HepG2 (cell line): ENCODE measurements around the gene ANKRD1. TPM values are rescaled to one million over a fixed set of nuclear protein-coding genes. Genes with fewer than 3 reads are reported as not detected.

ENCODE experiments used
- ATAC-seq: fragments of 200-7000 bp; cut with Tn5 transposase; 3 replicates; pipeline ENCODE4 v1.9.1; 2020; ENCODE audit warnings: mild to moderate bottlenecking, moderate library complexity
- BruUV-seq: library from RNA; stranded (reverse); fragments of 400-500 nt; replicated peaks from 2 replicates; lab custom pipeline; 2021; lab: Mats Ljungman, UMichigan
- CTCF ChIA-PET: fragments of 300-600 bp; formaldehyde crosslinking; extraction: SDS; loops from one replicate; lab custom pipeline; 2021; ENCODE audit warnings: low total read pairs, inconsistent platforms, low intra/inter-chr PET ratio; lab: Yijun Ruan, JAX
- POLR2A ChIA-PET: fragments of 350-600 bp; sonication (Branson Sonifier 250); formaldehyde crosslinking; loops from one replicate; lab custom pipeline; 2020; ENCODE audit warnings: antibody characterized with exemption, inconsistent platforms; lab: Yijun Ruan, JAX
- DNase-seq: peaks from one replicate; pipeline ENCODE4 v3.0.0-alpha.2; 2015; ENCODE audit warnings: low spot score
- FAIRE-seq: peaks from 3 replicates; lab custom pipeline; 2011; peaks lifted over from hg19 to GRCh38; lab: Jason Lieb, UNC
- H2AFZ ChIP-seq: one replicate; pipeline ENCODE4 v1.6.1; 2011; ENCODE audit warnings: low read length, inconsistent platforms
- H3K27ac ChIP-seq: fragments of 300-600 bp; 3 replicates; pipeline ENCODE4 v1.8.0; 2011; ENCODE audit warnings: mixed run types, mild to moderate bottlenecking, mixed read lengths, low read length, inconsistent platforms; ENCODE audit not compliant: insufficient read depth; ENCODE audit errors: extremely low read length
- H3K27me3 ChIP-seq, 2 experiments: fragments of 200-600 bp in 1 of 2; 2 replicates in 1 of 2; 3 replicates in 1 of 2; pipeline versions ENCODE4 v1.6.0 to v1.8.0; 2011; ENCODE audit warnings: low read length in 2 of 2, mild to moderate bottlenecking in 2 of 2, moderate library complexity in 2 of 2, inconsistent platforms in 1 of 2; ENCODE audit not compliant: insufficient read depth in 2 of 2, control insufficient read depth in 1 of 2
- H3K36me3 ChIP-seq, 2 experiments: fragments of 200-600 bp in 1 of 2; replicated peaks in 1 of 2; 2 replicates in 1 of 2; 3 replicates in 1 of 2; pipeline versions ENCODE4 v1.5.1 to v1.8.0; 2011; ENCODE audit warnings: low read length in 2 of 2, inconsistent platforms in 1 of 2; ENCODE audit not compliant: insufficient read depth in 2 of 2, control insufficient read depth in 1 of 2
- H3K4me1 ChIP-seq: 2 replicates; pipeline ENCODE4 v1.5.1; 2012; ENCODE audit warnings: low read length, inconsistent platforms; ENCODE audit not compliant: insufficient read depth
- H3K4me2 ChIP-seq: 2 replicates; pipeline ENCODE4 v1.6.0; 2011; ENCODE audit warnings: low read depth, low read length, inconsistent platforms
- H3K4me3 ChIP-seq, 3 experiments: fragments of 200-600 bp in 1 of 3; sonication (generic), shearing (Covaris generic) in 1 of 3; replicated peaks in 1 of 3; 2 replicates each; pipeline ENCODE4 v1.5.1; 2011 to 2016; ENCODE audit warnings: low read length in 3 of 3, inconsistent platforms in 2 of 3, low read depth in 2 of 3, mild to moderate bottlenecking in 2 of 3, control low read depth in 1 of 3, mixed read lengths in 1 of 3; ENCODE audit not compliant: insufficient read depth in 1 of 3
- H3K79me2 ChIP-seq: one replicate; pipeline ENCODE4 v1.6.1; 2011; ENCODE audit warnings: low read length, inconsistent platforms; ENCODE audit not compliant: insufficient read depth
- H3K9ac ChIP-seq: 2 replicates; pipeline ENCODE4 v1.6.0; 2011; ENCODE audit warnings: mild to moderate bottlenecking, low read depth, low read length, inconsistent platforms; ENCODE audit not compliant: insufficient read depth
- H3K9me3 ChIP-seq: 2 replicates; pipeline ENCODE4 v1.5.1; 2012; ENCODE audit warnings: mild to moderate bottlenecking, low read length
- H4K20me1 ChIP-seq: 2 replicates; pipeline ENCODE4 v1.6.0; 2011; ENCODE audit warnings: inconsistent platforms, mild to moderate bottlenecking, low read length, moderate library complexity; ENCODE audit not compliant: insufficient read depth
- HMG20A ChIP-seq: IDR thresholded peaks from 2 replicates; pipeline ENCODE4 v1.6.1; 2016; ENCODE audit warnings: borderline replicate concordance
- NR2F2 ChIP-seq: IDR thresholded peaks from 2 replicates; pipeline ENCODE4 v1.6.1; 2012; ENCODE audit warnings: low read depth, inconsistent platforms, borderline replicate concordance
- RCOR2 ChIP-seq: IDR thresholded peaks from 2 replicates; pipeline ENCODE4 v1.6.1; 2016; ENCODE audit warnings: missing biosample characterization, missing genetic modification reagents
- SRSF9 ChIP-seq: fragments of 200-400 bp; formaldehyde crosslinking; IDR thresholded peaks from 2 replicates; pipeline ENCODE4 v1.6.1; 2018; ENCODE audit warnings: borderline replicate concordance, mild to moderate bottlenecking, low read depth, low read length; ENCODE audit not compliant: insufficient read depth, poor library complexity, severe bottlenecking
- SSRP1 ChIP-seq: IDR thresholded peaks from 2 replicates; pipeline ENCODE4 v1.6.1; 2016; ENCODE audit warnings: control low read depth
- ZNF546 ChIP-seq: sonication (generic); formaldehyde crosslinking; conservative IDR thresholded peaks from 2 replicates; pipeline ENCODE4 v1.8.1; 2023; ENCODE audit warnings: mild to moderate bottlenecking, missing genetic modification reagents
- ZNF550 ChIP-seq: sonication (generic); formaldehyde crosslinking; IDR thresholded peaks from 2 replicates; pipeline ENCODE4 v1.4.0; 2020; ENCODE audit warnings: mild to moderate bottlenecking, missing genetic modification reagents, borderline replicate concordance
- WGBS: methylation state at CpG from one replicate; pipeline ENCODE4 v1.1.6; 2017; ENCODE audit warnings: low lambda C conversion rate; 5-methylcytosine and 5-hydroxymethylcytosine counted together
- in situ Hi-C: cut with HindIII; loops from 2 replicates; pipeline ENCODE4 v1.10.0; 2017; ENCODE audit warnings: low pct_unique_long_range_greater_than_20kb; ENCODE audit not compliant: extremely low pct_ligation_motif_present
- intact Hi-C: fragments of 100-400 bp; cut with micrococcal nuclease; formaldehyde crosslinking; loops from one replicate; pipeline ENCODE4 v1.10.0; 2022; ENCODE audit not compliant: unreplicated experiment
- polyA plus RNA-seq, 8 experiments: library from polyadenylated mRNA; depleted of rRNA in 3 of 8; stranded (reverse) in 7 of 8; unstranded in 1 of 8; fragments of >200 nt; fragmentation: Illumina TruSeq in 4 of 8; extraction: Trizol in 4 of 8; gene quantifications; 2 replicates each; pipeline versions ENCODE4 v1.2.1 to v1.2.3, GENCODE V29; 2011 to 2016; ENCODE audit warnings: low read depth in 4 of 8, missing spikeins in 1 of 8, mixed read lengths in 1 of 8; ENCODE audit not compliant: insufficient read depth in 1 of 8
- total RNA-seq, 5 experiments: library from RNA; depleted of rRNA; stranded (reverse); fragments of >200 nt; fragmentation: Illumina TruSeq; extraction: Trizol; gene quantifications; 2 replicates each; pipeline ENCODE4 v1.2.3, GENCODE V29; 2016; ENCODE audit warnings: low read depth in 1 of 5
- TF ChIP-seq, protein P1 (sequence below): sonication (generic); formaldehyde crosslinking; IDR thresholded peaks from 2 replicates; pipeline ENCODE4 v1.8.0; 2022; ENCODE audit warnings: mild to moderate bottlenecking, missing genetic modification reagents
- TF ChIP-seq, protein P2 (sequence below): sonication (generic); formaldehyde crosslinking; IDR thresholded peaks from 2 replicates; pipeline ENCODE4 v1.4.0; 2020; ENCODE audit warnings: mild to moderate bottlenecking, missing genetic modification reagents

Gene ANKRD1
- total and polyA plus RNA-seq, 2 of the 13 experiments (the other 11 are each of a cell fraction or from before 2014, with no cell fraction given) = 19.4 to 41.8 TPM

DNA sequence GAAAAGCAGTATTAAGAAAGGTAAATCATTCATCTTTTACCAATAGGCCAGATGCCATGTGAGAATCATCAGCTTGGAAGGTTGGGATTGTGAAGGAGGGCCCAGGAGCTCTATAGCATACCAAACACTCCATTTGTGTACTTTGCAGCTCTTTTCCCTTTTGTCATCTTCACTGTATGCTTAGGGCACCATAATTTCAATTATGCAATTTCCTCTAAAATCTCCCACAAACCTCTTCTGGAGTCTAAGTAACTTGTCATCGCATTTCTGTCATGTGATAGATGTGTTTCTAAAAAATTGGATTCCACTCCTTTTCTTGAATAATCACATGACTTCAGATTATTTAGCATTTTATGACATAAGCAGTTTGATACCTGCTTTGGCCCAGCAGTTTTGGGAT lies 31.3 kb downstream of the ANKRD1 start:
- no peaks in the 10 kb centered on the region for H3K9me3 ChIP-seq
- no peak overlapping the region for H3K4me2 ChIP-seq
- no peak for DNase-seq
- H3K4me3 ChIP-seq = no peak overlapping the region
- H3K9ac ChIP-seq = no peak overlapping the region
- H3K36me3 ChIP-seq = peaks cover 14 to 79% of the 10 kb centered on the region in 2 experiments
- no peaks in the 10 kb centered on the region for H3K79me2 ChIP-seq
- ATAC-seq = no peak
- 94% methylated on average over 1 of the region's 1 CpG for WGBS
- POLR2A ChIA-PET = no interaction called here
- H2AFZ ChIP-seq = no peak overlapping the region
- H4K20me1 ChIP-seq = no peaks in the 10 kb centered on the region
- no peak overlapping the region for H3K27ac ChIP-seq
- no peak for FAIRE-seq
- intact Hi-C loops = no loop called here
- no peaks in the 10 kb centered on the region for H3K4me1 ChIP-seq
- no TSS peak for BruUV-seq
- no peak for TF ChIP-seq ZNF546 (CRISPR knock-in tag)
- TF ChIP-seq, protein P1, sequence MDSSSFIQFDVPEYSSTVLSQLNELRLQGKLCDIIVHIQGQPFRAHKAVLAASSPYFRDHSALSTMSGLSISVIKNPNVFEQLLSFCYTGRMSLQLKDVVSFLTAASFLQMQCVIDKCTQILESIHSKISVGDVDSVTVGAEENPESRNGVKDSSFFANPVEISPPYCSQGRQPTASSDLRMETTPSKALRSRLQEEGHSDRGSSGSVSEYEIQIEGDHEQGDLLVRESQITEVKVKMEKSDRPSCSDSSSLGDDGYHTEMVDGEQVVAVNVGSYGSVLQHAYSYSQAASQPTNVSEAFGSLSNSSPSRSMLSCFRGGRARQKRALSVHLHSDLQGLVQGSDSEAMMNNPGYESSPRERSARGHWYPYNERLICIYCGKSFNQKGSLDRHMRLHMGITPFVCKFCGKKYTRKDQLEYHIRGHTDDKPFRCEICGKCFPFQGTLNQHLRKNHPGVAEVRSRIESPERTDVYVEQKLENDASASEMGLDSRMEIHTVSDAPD (CRISPR knock-in tag) = no peak
- TF ChIP-seq RCOR2 (CRISPR knock-in tag) = no peak
- no peak for TF ChIP-seq HMG20A (CRISPR knock-in tag)
- TF ChIP-seq, protein P2, sequence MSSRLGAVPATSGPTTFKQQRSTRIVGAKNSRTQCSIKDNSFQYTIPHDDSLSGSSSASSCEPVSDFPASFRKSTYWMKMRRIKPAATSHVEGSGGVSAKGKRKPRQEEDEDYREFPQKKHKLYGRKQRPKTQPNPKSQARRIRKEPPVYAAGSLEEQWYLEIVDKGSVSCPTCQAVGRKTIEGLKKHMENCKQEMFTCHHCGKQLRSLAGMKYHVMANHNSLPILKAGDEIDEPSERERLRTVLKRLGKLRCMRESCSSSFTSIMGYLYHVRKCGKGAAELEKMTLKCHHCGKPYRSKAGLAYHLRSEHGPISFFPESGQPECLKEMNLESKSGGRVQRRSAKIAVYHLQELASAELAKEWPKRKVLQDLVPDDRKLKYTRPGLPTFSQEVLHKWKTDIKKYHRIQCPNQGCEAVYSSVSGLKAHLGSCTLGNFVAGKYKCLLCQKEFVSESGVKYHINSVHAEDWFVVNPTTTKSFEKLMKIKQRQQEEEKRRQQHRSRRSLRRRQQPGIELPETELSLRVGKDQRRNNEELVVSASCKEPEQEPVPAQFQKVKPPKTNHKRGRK (CRISPR knock-in tag) = no peak
- TF ChIP-seq SSRP1 = no peak
- TF ChIP-seq NR2F2 = no peak
- no peak for TF ChIP-seq ZNF550
- TF ChIP-seq SRSF9 = no peak
- TF ChIP-seq, all 625 proteins: peak for 0
- in situ Hi-C loops = loop anchor here (25.0 kb wide), 1 partner anchor 498 kb away; no protein-coding TSS in a partner anchor
- CTCF ChIA-PET = no interaction called here
- H3K27me3 ChIP-seq = no peaks in the 10 kb centered on the region
